ENCODE results near the gene DDX59.

DDX59 gene

DNA sequence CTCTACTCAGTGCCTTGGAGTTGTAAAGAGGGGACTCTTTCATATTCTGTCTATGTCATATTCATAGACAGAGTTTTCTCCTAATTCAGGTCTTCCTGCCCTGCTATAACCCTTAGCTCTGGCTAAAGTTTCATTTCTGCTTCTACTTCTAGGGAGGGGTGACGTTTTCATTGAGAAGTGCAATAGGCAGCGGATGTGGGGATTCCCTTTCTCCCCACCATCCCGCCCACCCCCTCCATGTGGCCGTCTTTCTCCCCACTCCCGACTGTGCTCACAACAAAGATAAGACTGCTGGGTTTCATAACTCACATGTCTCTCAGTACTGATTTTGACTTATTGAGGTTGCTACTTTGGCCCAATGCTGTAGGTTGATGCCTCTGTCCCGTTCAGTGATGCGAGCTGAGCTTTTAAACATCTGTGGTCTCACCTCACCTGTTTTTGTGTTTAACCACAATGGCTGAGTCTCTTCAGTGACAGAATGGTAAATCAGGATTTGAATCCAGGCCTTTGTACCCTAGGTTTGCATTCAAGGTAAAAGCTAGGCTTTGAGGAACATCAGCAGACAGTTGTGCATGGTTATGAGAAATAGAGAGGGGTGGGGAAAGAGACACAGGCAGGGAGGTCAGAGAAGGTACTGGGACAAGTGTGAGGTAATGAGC lies 41.4 kb downstream of the DDX59 start:
- DNase-seq (ENCODE audit: low spot score): no peak

GRCh38 chr1:200627575-200628222 lies 42.0 kb downstream of the DDX59 start:
- DNase-seq (ENCODE audit: low spot score): no peak

GRCh38 chr1:200626853-200627534 lies 42.7 kb downstream of the DDX59 start:
- no peak for DNase-seq (ENCODE audit: low spot score)

- peak; percentile 12 for DNase-seq (ENCODE audit: low spot score)
Measured at GRCh38 chr1:200625381-200625824, 44.3 kb downstream of the DDX59 start.

- no peak for DNase-seq (ENCODE audit: low spot score)
Measured at GRCh38 chr1:200624679-200625335, 44.9 kb downstream of the DDX59 start.

DNA sequence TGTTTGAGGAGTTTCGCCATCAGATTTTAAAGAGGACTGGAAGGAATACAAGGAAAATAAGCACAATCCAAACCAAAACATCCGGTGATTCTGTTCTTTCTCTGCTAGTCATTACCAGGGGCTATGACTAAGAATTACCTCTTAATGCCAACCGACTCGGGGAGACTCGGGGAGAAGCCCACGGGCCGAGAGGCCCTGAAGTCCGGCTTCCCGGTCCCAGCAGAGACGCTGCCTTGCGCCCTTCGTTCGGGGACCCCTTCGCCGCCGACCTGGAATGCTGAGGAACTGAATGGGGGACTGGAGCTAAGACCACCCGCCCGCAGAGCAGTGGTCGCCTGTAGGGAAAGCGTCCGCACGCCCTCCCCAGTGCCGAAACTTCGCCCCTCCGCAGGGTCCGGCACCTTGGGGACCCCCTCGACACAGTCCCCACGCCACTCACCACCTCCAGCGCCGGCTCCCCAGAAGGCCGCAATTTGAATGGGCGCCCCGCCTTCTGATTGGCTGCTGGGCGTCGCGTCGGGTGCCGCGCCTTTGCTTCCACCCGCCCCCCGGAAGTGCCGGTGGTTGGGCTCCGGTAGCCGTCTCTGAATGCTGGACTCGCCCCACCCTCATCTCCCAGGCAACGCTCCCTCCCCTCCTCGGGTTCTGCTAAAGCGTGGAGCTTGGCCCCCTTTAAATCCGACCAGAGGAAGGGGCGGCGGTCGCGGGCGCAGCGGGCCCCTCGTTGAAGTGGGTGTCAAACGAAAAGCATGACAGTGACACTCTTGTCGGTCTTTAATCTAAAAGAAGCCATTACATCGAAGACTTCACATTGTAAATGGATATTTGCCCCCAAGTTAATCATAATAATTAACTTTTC lies 49.2 kb downstream of the DDX59 start, which contains the start of gene KIF14:
KIF14 (minus strand) TSS at position 479 of the 859 bp plus-strand sequence. CDS start 2,028 bp downstream, outside the sequence.
- peak; percentile 98 for DNase-seq (ENCODE audit: low spot score)

DNA sequence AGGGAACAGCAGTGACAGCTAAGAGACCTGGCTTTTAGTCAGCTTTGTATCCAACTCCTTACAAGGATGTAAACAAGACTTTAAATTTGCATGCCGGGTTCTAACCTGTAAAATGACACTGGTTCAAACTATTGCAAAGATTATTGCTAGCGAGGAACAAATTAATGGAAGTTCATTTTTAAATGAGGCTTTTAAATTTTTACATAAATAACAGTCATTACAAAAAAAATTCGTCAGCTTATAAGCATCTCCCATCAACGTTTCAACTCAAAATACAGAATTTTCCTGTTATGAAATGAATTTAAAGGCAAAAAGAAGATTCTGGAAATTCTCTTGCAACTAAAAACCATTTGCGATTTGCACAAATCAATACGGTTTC lies 49.8 kb downstream of the DDX59 start:
- DNase-seq (ENCODE audit: low spot score): no peak

DNA sequence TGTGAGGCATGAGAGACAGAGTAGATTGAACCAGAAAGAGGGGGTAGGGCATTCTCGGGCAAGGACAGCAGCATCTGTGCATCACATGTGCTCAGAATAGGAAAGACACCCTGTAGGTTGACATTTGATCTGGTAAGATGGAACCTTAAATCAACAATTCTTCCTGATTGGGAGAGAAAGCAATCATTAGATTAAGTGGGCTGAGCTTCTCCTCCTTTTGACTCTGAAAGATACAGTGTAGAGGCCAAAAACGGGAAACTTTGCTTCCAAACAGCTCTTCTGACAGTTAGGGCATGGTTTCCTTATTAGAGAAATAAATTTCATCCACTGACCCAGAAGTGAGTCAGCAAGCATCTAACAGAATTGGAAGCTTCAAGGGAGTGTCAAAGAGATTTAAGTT lies 58.9 kb downstream of the DDX59 start:
- peak; percentile 61 for DNase-seq (ENCODE audit: low spot score)

DNA sequence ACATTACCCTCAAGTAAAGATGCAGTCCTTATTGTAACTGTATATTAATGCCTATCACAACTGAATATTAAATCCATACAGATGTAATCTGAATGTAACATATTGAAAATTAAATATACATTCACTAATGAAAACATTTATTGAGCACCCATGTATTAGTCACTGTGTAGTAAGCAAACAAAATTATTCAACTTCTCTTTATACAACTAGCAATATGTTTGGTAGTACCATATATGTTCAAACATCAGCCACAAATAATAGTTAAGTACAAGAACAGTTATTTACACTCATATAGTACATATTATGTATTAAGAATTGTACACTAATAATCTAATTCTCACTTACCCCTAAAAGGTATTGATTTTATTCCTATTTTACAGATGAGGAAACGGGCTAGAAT lies 67.1 kb downstream of the DDX59 start:
- no peak for DNase-seq (ENCODE audit: low spot score)
